ENCODE data around the gene KCNH5.

DNA sequence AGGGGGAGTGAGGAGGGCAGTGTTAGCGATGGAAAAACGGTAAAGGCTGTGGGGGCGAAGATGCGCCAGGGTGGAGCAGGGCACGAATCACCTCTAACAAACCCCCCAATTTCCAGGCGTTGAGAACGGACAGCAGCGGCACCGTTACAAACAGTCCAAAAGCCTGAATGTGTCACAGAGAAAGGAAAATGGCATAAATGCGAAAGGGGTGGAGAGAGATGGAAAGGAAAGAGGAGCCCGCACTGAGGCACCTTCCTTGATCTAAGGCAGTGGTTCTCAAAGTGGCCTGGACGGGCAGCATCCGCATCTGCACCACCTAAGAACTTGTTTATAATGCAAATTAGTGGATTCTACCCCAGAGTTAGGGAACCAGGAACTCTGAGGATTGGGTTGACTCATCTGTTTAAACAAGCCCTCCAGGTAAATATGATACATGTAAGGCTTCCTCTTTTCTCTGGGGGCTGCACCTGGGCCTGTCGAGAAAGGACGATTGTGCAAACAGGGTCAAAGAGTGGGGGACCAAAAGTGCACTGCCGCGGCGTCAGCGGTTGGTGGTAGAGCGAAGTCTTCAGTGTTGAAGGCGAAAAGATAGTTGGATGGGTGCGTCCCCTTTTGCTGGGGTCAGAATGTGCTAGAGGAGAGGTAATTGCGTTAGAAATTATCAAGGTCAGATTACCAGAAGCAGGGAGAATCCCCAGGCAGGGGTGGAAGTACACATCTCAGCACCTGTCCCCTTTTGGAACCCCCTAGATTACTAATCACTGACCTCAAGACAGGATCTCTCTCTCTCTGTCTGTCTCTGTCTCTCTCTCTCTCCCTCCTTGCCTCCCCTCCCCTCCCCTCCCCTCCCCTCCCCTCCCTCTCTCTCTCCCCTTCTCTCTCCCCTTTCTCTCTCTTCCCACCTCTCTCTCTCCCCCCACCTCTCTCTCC, 1.3 kb upstream of the KCNH5 start:
- TF ChIP-seq EZH2 (IDR thresholded peaks at IDR 0.05; ENCODE audit: low read length, missing control alignments), result peak; percentile 84
- TF ChIP-seq, protein P1, sequence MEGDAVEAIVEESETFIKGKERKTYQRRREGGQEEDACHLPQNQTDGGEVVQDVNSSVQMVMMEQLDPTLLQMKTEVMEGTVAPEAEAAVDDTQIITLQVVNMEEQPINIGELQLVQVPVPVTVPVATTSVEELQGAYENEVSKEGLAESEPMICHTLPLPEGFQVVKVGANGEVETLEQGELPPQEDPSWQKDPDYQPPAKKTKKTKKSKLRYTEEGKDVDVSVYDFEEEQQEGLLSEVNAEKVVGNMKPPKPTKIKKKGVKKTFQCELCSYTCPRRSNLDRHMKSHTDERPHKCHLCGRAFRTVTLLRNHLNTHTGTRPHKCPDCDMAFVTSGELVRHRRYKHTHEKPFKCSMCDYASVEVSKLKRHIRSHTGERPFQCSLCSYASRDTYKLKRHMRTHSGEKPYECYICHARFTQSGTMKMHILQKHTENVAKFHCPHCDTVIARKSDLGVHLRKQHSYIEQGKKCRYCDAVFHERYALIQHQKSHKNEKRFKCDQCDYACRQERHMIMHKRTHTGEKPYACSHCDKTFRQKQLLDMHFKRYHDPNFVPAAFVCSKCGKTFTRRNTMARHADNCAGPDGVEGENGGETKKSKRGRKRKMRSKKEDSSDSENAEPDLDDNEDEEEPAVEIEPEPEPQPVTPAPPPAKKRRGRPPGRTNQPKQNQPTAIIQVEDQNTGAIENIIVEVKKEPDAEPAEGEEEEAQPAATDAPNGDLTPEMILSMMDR (conservative IDR thresholded peaks at IDR 0.05 in 1 of 2, IDR thresholded peaks at IDR 0.05 in 1 of 2; ENCODE audit: low read depth in 1 of 2, low read length in 2 of 2), result no peak

Measured in fibroblast of lung (primary cell).